NT2/D1 (cell line): ENCODE measurements around the gene SIK1.
"Not testable (repeated sequence)": the region's sequence is repeated elsewhere in the genome, so short reads cannot be mapped to it uniquely, and the experiment has no call there.

ENCODE experiments used
- YY1 ChIP-seq: IDR thresholded peaks from 2 replicates; pipeline ENCODE4 v1.6.1; 2011; ENCODE audit not compliant: insufficient read length, insufficient read depth
- ZNF274 ChIP-seq: IDR thresholded peaks from 2 replicates; pipeline ENCODE4 v1.6.1; 2011; ENCODE audit warnings: mild to moderate bottlenecking, low read depth, low read length

- not testable (repeated sequence) for TF ChIP-seq YY1, ZNF274
Observed at GRCh38 chr21:43455717-43456116, 28.8 kb upstream of the SIK1 start.
